Effector memory CD4-positive, alpha-beta T cell (primary cell): ENCODE data around the gene MYO5B.

Source experiments
- DNase-seq, 3 donors: peaks; one replicate each; pipeline ENCODE4 v3.0.0-alpha.2; 2020
- H3K27ac ChIP-seq: 2 replicates; pipeline ENCODE4 v1.7.0; 2013; ENCODE audit warnings: mild to moderate bottlenecking, low read length, moderate library complexity; ENCODE audit not compliant: insufficient read depth, poor library complexity, severe bottlenecking
- H3K27me3 ChIP-seq: replicated peaks from 2 replicates; pipeline ENCODE4 v1.7.0; 2013; ENCODE audit warnings: mild to moderate bottlenecking, low read length; ENCODE audit not compliant: insufficient read depth, control insufficient read depth, poor library complexity, severe bottlenecking
- H3K36me3 ChIP-seq: 2 replicates; pipeline ENCODE4 v1.7.0; 2013; ENCODE audit warnings: mild to moderate bottlenecking, low read length, moderate library complexity; ENCODE audit not compliant: control insufficient read depth, insufficient read depth
- H3K4me1 ChIP-seq: 2 replicates; pipeline ENCODE4 v1.7.0; 2013; ENCODE audit warnings: low read length, mild to moderate bottlenecking; ENCODE audit not compliant: control insufficient read depth, insufficient read depth, poor library complexity, severe bottlenecking
- H3K4me3 ChIP-seq: 2 replicates; pipeline ENCODE4 v1.7.0; 2013; ENCODE audit warnings: low read length, low read depth, mild to moderate bottlenecking; ENCODE audit not compliant: insufficient read depth, poor library complexity, severe bottlenecking
- H3K9me3 ChIP-seq: 2 replicates; pipeline ENCODE4 v1.7.0; 2013; ENCODE audit warnings: mild to moderate bottlenecking, low read length, moderate library complexity; ENCODE audit not compliant: control insufficient read depth

Gene MYO5B

DNA sequence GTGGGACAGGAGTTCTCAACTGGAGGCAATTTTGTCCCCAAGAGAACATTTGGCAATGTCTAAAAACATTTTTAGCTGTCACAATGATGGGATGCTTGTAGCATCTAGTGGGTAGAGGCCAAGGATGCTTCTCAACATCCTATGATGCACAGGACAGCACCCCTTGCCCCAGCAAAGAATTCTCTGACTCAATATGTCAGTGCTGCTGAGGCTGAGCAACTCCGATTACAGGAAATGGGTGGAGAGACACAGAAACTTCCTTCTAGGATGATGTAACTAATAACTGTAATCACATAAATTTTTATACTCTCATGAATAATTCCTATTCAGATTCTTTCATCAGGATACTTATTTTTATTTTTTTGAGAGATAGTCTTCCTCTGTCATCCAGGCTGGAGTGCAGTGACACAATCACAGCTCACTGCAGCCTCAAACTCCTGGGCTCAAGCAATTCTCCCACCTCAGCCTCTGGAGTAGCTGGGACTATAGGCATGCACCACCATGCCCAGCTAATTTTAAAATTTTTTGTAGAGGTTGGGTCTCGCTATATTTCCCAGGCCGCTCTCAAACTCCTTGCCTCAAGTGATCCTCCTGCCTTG, 261.3 kb downstream of the MYO5B start:
- no peaks in the 10 kb centered on the region for H3K4me1 ChIP-seq
- no peak overlapping the region for H3K27ac ChIP-seq
- no peaks in the 10 kb centered on the region for H3K9me3 ChIP-seq
- H3K36me3 ChIP-seq: no peaks in the 10 kb centered on the region
- no peak overlapping the region for H3K4me3 ChIP-seq
- no peaks in the 10 kb centered on the region for H3K27me3 ChIP-seq
- DNase-seq: no peak

DNA sequence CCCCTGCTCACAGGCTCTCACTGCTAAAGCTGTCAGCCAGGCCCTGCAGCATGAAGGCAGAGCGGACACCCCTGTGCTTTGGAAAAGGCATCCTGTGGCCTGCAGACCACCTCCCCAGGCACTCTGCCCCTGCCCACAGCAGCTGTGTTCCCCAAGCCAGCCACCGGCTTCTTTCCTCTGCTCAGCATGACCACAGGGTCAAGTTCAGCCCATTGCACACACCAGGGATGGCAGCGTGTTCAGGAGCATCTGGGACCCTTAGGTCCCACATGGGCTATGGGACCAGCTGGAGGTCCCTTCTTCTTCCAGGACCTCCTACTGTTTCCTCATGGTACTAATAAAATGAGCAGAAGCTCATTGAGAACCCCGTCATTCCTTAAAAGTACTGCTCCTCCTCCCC, 263.2 kb downstream of the MYO5B start:
- Histone ChIP-seq H3K36me3 (no peaks in the 10 kb centered on the region), H3K9me3 (no peaks in the 10 kb centered on the region), H3K4me1 (no peaks in the 10 kb centered on the region), H3K27ac (no peak overlapping the region), H3K4me3 (no peak overlapping the region), H3K27me3 (no peaks in the 10 kb centered on the region)
- DNase-seq: no peak

DNA sequence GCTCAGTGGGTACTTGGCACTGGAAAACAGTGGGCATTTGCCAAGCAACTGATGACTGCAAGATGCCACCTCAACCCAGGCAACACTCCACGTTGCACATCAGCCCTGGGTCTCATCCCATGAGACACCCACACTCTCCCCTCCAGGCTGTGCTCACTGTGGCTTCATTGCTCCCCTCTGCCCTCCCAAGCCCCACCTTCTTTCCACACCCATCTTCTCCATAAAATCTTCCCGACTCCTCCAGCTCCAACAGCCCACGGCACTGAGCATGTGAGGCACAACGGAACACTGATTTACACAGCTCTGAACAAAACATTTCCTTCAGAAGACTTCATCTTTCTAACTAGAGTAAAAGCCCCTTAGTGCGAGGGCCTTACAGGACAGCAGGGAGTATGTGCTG, 263.8 kb downstream of the MYO5B start:
- no peaks in the 10 kb centered on the region for H3K9me3 ChIP-seq
- no peaks in the 10 kb centered on the region for H3K36me3 ChIP-seq
- no peak overlapping the region for H3K4me3 ChIP-seq
- DNase-seq: no peak
- no peaks in the 10 kb centered on the region for H3K27me3 ChIP-seq
- H3K4me1 ChIP-seq: no peaks in the 10 kb centered on the region
- no peak overlapping the region for H3K27ac ChIP-seq

DNA sequence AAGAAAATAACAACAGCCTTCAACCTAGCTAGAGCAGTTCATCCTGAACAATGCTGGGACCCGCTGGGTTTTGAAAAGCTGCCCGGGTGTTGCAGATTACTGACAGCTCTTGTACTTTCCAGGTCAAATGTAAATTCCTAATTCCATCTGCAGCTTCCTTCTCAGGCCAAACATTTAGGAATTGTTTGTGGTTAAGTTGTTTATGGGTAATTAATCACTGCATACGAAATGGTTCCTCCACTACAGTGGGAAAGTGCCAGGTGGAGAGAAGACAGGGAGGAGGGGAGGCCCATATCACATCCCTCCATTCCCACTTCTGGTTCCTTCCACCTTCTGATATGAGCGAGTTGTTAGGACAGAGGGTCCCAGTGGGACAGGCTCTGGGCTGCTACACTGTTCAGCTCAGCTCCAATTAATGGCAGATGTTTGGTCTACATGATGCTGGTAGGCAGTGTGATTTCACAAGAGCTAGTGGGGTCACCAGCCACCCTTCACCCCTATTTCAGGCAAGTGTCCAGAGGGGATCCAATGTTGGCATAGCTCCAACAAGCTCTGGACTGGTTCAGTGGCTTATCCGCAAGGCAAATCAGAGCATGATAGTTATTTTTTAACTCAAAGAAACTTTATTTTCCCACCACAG, 268.7 kb downstream of the MYO5B start:
- H3K9me3 ChIP-seq: no peaks in the 10 kb centered on the region
- H3K27ac ChIP-seq: no peak overlapping the region
- H3K27me3 ChIP-seq: no peaks in the 10 kb centered on the region
- no peaks in the 10 kb centered on the region for H3K4me1 ChIP-seq
- DNase-seq: no peak
- no peak overlapping the region for H3K4me3 ChIP-seq
- H3K36me3 ChIP-seq: no peaks in the 10 kb centered on the region

DNA sequence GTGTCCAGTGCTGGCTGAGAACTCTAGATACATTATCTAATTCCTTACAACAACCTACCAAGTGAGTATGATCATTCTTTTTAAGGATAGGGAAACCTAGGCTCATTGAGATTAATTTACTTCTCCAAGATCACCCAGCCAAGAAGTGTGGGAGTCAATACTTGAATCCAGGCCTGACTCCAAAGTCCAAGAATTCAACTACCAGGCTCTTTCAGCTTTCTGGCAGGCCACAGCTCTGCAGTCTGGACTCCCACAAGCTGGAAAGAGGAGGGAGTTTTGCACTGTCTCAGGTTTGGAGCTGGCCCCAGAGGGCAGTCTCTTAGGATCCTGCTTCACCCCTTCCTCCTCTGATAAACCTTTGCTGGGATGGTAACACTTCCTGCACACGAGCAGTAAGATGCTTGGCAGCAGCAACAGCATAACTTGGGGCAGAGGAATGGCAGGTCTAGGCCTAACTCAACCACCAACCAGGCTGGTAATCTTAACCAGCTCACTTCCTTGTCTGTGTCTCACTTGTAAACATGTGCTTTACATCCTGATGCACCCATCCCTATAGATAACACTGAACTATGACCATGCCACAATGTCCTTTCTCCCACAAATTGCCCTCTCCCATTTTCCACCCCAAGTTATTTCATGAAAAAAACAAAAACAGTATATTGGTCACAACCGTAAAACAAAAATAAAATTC, 270.5 kb downstream of the MYO5B start:
- Histone ChIP-seq H3K27ac (no peak overlapping the region), H3K4me1 (no peaks in the 10 kb centered on the region), H3K9me3 (no peaks in the 10 kb centered on the region), H3K4me3 (no peak overlapping the region), H3K36me3 (no peaks in the 10 kb centered on the region), H3K27me3 (no peaks in the 10 kb centered on the region)
- no peak for DNase-seq

DNA sequence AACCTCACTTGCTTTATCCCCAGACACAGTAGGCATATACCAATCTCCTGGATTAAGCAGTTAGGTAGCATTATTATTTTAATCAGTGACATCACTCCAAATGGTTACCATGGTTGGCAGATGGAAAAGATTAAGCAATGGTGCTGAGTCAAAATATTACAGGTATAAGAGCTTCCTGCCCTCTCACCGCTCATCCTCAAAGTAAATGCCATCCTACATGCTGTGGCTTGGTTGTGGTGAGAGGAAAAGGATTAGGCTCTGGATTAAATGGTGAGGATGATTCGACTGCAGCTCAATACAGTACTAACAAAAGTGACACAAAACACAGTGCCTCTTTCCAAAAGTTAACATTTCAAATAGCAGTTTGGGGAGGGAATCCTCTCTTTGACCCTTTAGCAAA, 272.7 kb downstream of the MYO5B start:
- no peaks in the 10 kb centered on the region for H3K27me3 ChIP-seq
- DNase-seq: no peak
- H3K4me1 ChIP-seq: no peaks in the 10 kb centered on the region
- H3K27ac ChIP-seq: no peak overlapping the region
- no peak overlapping the region for H3K4me3 ChIP-seq
- H3K36me3 ChIP-seq: no peaks in the 10 kb centered on the region
- H3K9me3 ChIP-seq: no peaks in the 10 kb centered on the region

DNA sequence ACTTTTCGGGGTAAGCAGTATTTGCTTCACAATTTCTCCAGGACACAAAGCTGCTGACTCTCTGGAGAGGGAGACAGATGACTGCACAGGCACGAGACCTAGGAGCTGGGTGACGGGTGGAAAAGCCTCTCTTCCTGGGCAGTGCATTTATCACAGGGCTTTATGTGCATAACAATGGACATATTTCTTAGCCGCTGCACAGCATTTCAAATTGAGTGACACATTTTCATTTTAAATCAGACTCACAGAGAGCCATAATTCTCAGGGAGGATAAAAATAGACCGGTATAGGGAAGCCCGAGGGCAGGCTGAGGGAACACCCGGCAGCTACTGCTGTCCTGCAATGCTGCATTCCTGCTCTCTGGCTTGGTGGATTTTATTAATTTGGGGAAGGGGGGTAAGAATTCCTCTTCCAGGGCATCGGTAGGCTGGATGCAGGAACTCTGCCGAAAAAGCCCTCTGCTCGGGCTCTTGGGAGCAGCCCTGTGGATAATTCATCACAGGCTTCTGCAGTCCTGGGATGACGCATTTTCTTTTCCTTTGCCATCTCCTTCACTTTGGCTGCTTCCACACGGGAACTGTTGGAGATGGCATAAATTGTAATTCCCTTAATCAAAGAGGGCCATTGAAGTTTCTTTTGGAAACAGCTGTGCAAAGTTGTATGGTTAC, 273.5 kb downstream of the MYO5B start:
- H3K9me3 ChIP-seq: no peaks in the 10 kb centered on the region
- no peak overlapping the region for H3K4me3 ChIP-seq
- DNase-seq: no peak
- H3K36me3 ChIP-seq: no peaks in the 10 kb centered on the region
- no peak overlapping the region for H3K27ac ChIP-seq
- H3K4me1 ChIP-seq: no peaks in the 10 kb centered on the region
- H3K27me3 ChIP-seq: no peaks in the 10 kb centered on the region

DNA sequence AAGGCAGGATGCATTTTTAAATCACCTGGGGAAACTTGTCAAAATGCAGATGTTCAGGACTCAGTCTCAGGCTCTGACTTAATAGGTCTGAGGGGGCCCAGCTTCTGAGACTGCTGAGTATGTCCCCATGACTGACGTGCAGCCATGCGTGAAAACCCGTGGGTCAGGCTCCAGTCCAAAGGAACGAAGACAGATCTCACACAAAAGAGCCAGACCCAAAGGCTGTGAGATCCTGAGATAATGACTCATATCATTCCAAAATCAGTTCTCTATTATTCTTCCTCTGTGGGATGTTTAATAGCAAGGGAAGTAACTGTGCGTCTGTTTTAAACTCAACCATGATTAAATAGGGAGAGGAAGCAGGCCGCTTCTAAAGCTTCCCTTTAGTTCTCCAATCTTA, 274.2 kb downstream of the MYO5B start:
- Histone ChIP-seq H3K4me1 (no peaks in the 10 kb centered on the region), H3K4me3 (no peak overlapping the region), H3K27ac (no peak overlapping the region), H3K27me3 (no peaks in the 10 kb centered on the region), H3K9me3 (no peaks in the 10 kb centered on the region), H3K36me3 (no peaks in the 10 kb centered on the region)
- DNase-seq: no peak

DNA sequence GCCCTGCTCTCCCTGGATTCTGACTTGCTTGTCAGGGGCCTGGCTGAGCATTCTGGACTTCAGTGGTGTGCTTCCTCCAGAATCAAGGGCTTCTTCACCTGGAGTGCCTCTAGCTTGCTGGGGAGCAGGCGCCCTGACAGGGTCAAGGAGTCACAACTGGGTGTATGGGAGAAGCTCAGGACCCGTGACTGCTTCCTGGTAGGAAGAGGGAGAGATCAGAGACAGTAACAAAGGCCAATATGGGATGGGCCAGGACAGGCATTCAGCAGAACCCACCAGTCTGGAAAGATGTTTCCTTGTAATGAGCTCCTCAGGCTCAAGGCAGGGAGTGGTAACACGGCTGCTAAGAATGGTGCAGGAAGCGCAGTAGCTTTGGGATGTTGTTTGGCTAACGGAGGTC, 277.2 kb downstream of the MYO5B start:
- Histone ChIP-seq H3K36me3 (no peaks in the 10 kb centered on the region), H3K4me1 (no peaks in the 10 kb centered on the region), H3K27ac (no peak overlapping the region), H3K9me3 (no peaks in the 10 kb centered on the region), H3K4me3 (no peak overlapping the region), H3K27me3 (no peaks in the 10 kb centered on the region)
- DNase-seq: no peak

DNA sequence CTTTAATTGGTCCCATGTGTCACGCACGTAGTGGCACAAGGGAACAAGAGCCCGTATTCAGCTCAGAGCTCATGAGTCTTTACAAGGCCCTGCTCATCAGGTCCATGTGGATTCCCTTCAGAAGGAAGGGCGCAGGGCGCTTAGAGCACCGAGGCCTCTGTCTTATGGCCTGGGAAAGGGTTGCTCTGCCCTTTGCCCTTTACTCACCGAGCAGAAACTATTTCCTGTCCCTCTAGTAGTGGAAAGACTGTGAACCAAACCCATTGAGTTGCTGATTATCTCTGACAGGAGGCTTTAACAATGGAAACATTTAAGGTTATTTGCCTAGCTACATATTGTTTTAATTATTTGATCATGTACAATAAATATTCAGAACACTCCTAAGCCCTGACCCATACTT, 279.6 kb downstream of the MYO5B start:
- no peaks in the 10 kb centered on the region for H3K4me1 ChIP-seq
- no peaks in the 10 kb centered on the region for H3K27me3 ChIP-seq
- no peak overlapping the region for H3K4me3 ChIP-seq
- no peak overlapping the region for H3K27ac ChIP-seq
- H3K36me3 ChIP-seq: no peaks in the 10 kb centered on the region
- no peak for DNase-seq
- no peaks in the 10 kb centered on the region for H3K9me3 ChIP-seq
